Thyroid gland (tissue), 4 donors: ENCODE measurements around the gene TMEM200B. TPM values are rescaled to one million over a fixed set of nuclear protein-coding genes. Genes with fewer than 3 reads are reported as not detected.
"Not testable (repeated sequence)": the region's sequence is repeated elsewhere in the genome, so short reads cannot be mapped to it uniquely, and the experiment has no call there.

Experiments
- DNase-seq, 2 donors: peaks; one replicate each; pipeline ENCODE4 v3.0.0-alpha.2; 2019
- H3K27ac ChIP-seq, 3 donors: fragments of 200-600 bp; sonication (generic); 1 replicate in 2 of 3; 2 replicates in 1 of 3; pipeline ENCODE4 v1.5.1; 2016 to 2019; ENCODE audit warnings: mild to moderate bottlenecking in 1 of 3, moderate library complexity in 1 of 3
- H3K27me3 ChIP-seq: fragments of 200-600 bp; sonication (generic); one replicate; pipeline ENCODE4 v1.5.1; 2019
- H3K36me3 ChIP-seq, 2 donors: fragments of 200-600 bp; sonication (generic); one replicate each; pipeline ENCODE4 v1.5.1; 2016 to 2019
- H3K4me1 ChIP-seq, 2 donors: fragments of 200-600 bp; sonication (generic); one replicate each; pipeline ENCODE4 v1.5.1; 2017 to 2019
- H3K4me3 ChIP-seq, 3 donors: fragments of 200-600 bp; sonication (generic); replicated peaks in 1 of 3; 1 replicate in 2 of 3; 2 replicates in 1 of 3; pipeline ENCODE4 v1.5.1; 2016; ENCODE audit warnings: mild to moderate bottlenecking in 1 of 3
- H3K9me3 ChIP-seq: fragments of 200-600 bp; sonication (generic); one replicate; pipeline ENCODE4 v1.5.1; 2017
- POLR2A ChIP-seq, 2 donors: fragments of 450-650 bp; IDR thresholded peaks; one replicate each; pipeline ENCODE4 v1.6.1; 2017; ENCODE audit warnings: antibody characterized with exemption in 2 of 2, mild to moderate bottlenecking in 2 of 2, moderate library complexity in 1 of 2
- WGBS, 2 donors: methylation state at CpG; one replicate each; pipeline ENCODE4 v1.1.5; 2017; 5-methylcytosine and 5-hydroxymethylcytosine counted together
- intact Hi-C: fragments of 100-400 bp; cut with DNase I; formaldehyde crosslinking; loops from one replicate; pipeline ENCODE4 v1.15.1; 2023
- total RNA-seq, 4 donors: library from RNA; depleted of rRNA; stranded (reverse); fragments of >200 nt; gene quantifications; one replicate each; pipeline ENCODE4 v1.2.3, GENCODE V29; 2016
- TF ChIP-seq, protein P1 (sequence below), 6 experiments: fragments of 200-600 bp in 3 of 6; fragments of 450-650 bp in 3 of 6; sonication (generic) in 3 of 6; IDR thresholded peaks; one replicate each; pipeline ENCODE4 v1.5.1; 2016 to 2019; ENCODE audit warnings: antibody characterized with exemption in 6 of 6, mild to moderate bottlenecking in 2 of 6, inconsistent platforms in 1 of 6, moderate library complexity in 1 of 6

Gene TMEM200B
- total RNA-seq, 4 donors from 2014 or later = 1.9 to 8.2 (median 2.7) TPM

GRCh38 chr1:29084196-29084521 is 39.5 kb downstream of the TMEM200B start:
- no peaks in the 10 kb centered on the region for H3K9me3 ChIP-seq
- DNase-seq = no peak
- H3K36me3 ChIP-seq = no peaks in the 10 kb centered on the region
- no peaks in the 10 kb centered on the region for H3K27me3 ChIP-seq
- H3K4me3 ChIP-seq = no peak overlapping the region
- H3K4me1 ChIP-seq = no peaks in the 10 kb centered on the region
- H3K27ac ChIP-seq = no peak overlapping the region
- TF ChIP-seq, protein P1, sequence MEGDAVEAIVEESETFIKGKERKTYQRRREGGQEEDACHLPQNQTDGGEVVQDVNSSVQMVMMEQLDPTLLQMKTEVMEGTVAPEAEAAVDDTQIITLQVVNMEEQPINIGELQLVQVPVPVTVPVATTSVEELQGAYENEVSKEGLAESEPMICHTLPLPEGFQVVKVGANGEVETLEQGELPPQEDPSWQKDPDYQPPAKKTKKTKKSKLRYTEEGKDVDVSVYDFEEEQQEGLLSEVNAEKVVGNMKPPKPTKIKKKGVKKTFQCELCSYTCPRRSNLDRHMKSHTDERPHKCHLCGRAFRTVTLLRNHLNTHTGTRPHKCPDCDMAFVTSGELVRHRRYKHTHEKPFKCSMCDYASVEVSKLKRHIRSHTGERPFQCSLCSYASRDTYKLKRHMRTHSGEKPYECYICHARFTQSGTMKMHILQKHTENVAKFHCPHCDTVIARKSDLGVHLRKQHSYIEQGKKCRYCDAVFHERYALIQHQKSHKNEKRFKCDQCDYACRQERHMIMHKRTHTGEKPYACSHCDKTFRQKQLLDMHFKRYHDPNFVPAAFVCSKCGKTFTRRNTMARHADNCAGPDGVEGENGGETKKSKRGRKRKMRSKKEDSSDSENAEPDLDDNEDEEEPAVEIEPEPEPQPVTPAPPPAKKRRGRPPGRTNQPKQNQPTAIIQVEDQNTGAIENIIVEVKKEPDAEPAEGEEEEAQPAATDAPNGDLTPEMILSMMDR (IDR thresholded peaks at IDR 0.05) = no peak
- no peak for TF ChIP-seq POLR2A (IDR thresholded peaks at IDR 0.05)
- WGBS, 2 donors = 88 to 92% methylated on average over 2 of the region's 2 CpGs
- intact Hi-C loops = no loop called here

GRCh38 chr1:29083317-29084195 is 40.1 kb downstream of the TMEM200B start:
- no peak for DNase-seq
- intact Hi-C loops = no loop called here
- 83 to 89% methylated on average over 3 of the region's 3 CpGs for WGBS, 2 donors
- TF ChIP-seq, protein P1 (IDR thresholded peaks at IDR 0.05) = no peak
- no peaks in the 10 kb centered on the region for H3K9me3 ChIP-seq
- no peaks in the 10 kb centered on the region for H3K36me3 ChIP-seq
- H3K27me3 ChIP-seq = no peaks in the 10 kb centered on the region
- no peak overlapping the region for H3K4me3 ChIP-seq
- no peaks in the 10 kb centered on the region for H3K4me1 ChIP-seq
- no peak overlapping the region for H3K27ac ChIP-seq

DNA sequence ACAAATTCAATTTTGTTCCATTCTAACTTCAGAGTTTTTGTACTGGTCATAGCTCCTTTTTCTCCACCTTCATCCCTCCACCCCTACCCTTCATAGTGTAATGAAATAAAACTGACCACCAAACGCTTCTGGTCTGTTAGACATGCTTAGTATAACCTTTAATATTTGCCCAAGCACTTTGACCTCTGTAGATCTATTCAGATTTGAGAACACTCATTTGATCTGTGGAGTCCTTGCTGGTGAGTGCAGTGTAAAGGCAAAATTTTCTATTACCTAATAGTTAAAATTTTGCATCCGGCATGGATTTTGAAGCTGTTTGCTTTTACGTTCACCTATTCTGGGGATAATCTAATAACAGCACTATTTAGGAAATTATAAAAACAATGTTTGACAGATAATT is 41.2 kb downstream of the TMEM200B start:
- no peaks in the 10 kb centered on the region for H3K9me3 ChIP-seq
- no peak overlapping the region for H3K27ac ChIP-seq
- DNase-seq = no peak
- no peaks in the 10 kb centered on the region for H3K27me3 ChIP-seq
- intact Hi-C loops = no loop called here
- no peaks in the 10 kb centered on the region for H3K36me3 ChIP-seq
- H3K4me3 ChIP-seq = no peak overlapping the region
- H3K4me1 ChIP-seq = no peaks in the 10 kb centered on the region
- TF ChIP-seq, protein P1 (IDR thresholded peaks at IDR 0.05) = no peak
- no peak for TF ChIP-seq POLR2A (IDR thresholded peaks at IDR 0.05)
- 95 to 97% methylated on average over 3 of the region's 3 CpGs for WGBS, 2 donors

- Histone ChIP-seq H3K36me3 (no peaks in the 10 kb centered on the region), H3K27ac (no peak overlapping the region), H3K27me3 (no peaks in the 10 kb centered on the region), H3K4me3 (no peak overlapping the region), H3K4me1 (no peaks in the 10 kb centered on the region), H3K9me3 (no peaks in the 10 kb centered on the region)
- TF ChIP-seq POLR2A (IDR thresholded peaks at IDR 0.05) = no peak
- TF ChIP-seq, protein P1 (IDR thresholded peaks at IDR 0.05) = no peak
- intact Hi-C loops = no loop called here
- DNase-seq = no peak
- WGBS, 2 donors = 93% methylated on average over 3 of the region's 3 CpGs
Measured at GRCh38 chr1:29081201-29081600, 42.5 kb downstream of the TMEM200B start.

GRCh38 chr1:29079916-29080629 is 43.6 kb downstream of the TMEM200B start:
- H3K27me3 ChIP-seq, intact Hi-C loops, H3K4me1 ChIP-seq, DNase-seq, H3K27ac ChIP-seq, H3K4me3 ChIP-seq, H3K9me3 ChIP-seq, H3K36me3 ChIP-seq: not testable (repeated sequence)
- WGBS, 2 donors = 91 to 94% methylated on average over 16 of the region's 16 CpGs
